Measurements from ENCODE around the gene COL28A1.

- TF ChIP-seq POLR2A (IDR thresholded peaks at IDR 0.05) = no peak
- TF ChIP-seq CTCF (IDR thresholded peaks at IDR 0.05) = no peak
Measured at GRCh38 chr7:7539152-7539551, 3.5 kb upstream of the COL28A1 start.
